Fibroblast of skin of back (primary cell): ENCODE data around the gene TMEM221.

Source experiments
- DNase-seq: peaks from one replicate; pipeline ENCODE4 v3.0.0-alpha.2; 2013

Gene TMEM221

DNA sequence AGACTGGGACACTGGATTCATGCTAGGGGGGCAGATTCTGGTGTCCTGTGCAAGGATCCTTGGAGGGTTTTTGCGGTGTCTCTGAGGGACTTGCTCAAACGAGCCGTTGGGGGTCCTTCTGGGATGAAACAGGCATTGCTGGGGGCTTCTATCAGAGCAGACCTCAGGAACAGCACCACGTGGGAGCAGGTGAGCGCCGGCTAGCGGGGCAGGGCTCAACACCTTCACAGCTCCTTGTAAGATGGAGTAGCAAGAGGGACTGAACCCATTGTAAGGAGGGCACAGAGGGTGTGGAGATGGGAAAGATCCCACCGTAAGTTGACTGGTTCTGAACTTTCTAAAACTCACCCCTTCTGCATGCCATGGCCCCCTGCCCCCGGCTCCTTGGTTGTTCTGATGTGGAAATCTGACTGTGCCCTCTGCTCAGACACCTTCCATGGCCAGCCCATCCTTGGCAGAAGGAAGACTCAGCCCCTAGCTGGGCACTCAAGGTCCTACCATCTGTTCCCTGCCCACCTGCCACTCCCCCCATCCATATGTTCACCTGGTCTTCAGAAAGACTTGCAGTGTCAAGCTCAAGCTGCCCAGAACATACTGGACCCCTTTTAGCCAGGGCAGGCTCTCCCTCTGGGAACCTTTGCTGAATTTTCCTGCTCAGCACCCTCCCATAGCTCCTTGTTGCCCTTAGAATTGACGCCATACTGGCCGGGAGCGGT is 23.1 kb upstream of the TMEM221 start:
- DNase-seq: no peak

DNA sequence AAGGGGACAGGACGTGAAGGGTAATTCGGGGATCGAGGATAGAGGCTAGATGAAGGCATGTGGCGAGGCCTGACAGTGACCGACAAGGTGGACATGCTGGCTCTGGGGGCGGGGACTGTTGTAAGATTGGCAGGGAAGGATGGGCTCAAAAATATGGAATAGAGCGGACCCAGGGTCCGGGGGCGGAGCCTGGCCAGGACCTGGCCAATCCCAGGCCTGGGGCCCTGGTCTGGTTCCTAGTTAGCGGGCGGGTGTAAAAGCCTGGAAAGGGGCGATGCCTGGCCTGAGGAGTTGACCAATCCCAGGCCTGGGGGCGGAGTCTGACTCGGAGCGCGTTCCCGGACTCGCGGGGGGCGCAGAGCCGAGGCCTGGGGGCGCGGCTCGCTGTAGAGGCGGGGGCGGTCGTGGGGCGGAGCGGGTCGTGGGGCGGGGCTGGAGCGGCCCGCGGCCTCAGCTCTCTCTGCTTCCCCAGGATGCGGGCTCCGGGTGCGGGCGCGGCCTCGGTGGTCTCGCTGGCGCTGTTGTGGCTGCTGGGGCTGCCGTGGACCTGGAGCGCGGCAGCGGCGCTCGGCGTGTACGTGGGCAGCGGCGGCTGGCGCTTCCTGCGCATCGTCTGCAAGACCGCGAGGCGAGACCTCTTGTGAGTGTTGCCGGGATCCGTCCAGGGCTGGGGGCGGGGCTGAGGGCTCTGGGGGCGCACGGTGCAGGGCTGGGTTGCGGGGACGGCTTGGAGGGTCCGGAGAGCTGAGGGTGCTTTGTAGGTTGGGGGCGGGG is 21.8 kb upstream of the TMEM221 start, which contains the start of gene SLC27A1:
SLC27A1 (plus strand) TSS at position 457 of the 774 bp plus-strand sequence; CDS start at position 474, 17 bp downstream.
- DNase-seq: peak; percentile 99

DNA sequence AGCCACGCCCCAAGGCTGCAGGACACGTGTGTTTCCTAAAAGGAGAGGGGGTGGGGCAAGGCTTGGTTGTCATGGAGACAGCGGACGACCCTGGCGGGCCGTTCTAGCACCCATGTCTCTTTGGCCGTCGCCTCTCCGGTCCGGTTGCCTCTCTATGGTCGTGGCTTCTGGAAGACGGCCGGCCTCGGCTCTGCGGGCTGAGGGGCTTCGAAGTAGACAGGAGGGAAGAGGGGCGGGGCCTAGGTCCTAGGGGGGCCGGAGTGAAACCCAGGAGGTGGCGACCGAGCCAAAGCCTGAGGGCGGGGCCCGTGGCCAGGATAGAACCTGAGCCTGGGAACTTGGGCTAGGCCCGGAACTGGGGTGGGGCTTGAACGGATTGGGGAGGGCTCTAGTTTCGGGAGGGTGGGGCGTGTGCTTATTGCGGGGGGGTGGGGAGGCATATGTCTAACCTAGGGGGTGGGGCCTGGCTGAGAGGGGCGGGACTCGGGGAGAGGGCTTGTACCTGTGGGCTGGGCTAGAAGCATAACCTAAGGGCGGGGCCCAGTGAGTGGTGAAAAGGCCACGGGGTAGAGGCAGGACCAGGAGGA is 21.1 kb upstream of the TMEM221 start:
- peak; percentile 95 for DNase-seq

DNA sequence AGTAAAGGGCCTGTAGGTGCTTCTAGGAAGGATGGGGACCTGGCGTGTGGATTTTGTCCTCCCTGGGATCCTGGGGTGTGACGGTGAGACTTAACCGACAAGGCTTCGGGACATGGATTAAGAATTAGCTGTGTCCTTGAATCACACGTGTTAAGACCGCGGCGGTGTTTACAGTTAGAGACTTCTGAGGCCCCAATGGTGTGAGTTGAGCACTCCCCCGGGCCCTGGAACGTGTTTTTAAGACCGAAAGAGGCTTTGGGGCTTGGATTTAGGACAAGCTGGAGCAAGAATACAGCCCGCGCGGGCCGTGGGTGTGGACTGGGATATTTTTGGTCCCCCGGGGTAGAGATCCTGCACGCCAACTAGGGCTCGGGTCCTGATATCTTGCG is 20.6 kb upstream of the TMEM221 start:
- DNase-seq: no peak

DNA sequence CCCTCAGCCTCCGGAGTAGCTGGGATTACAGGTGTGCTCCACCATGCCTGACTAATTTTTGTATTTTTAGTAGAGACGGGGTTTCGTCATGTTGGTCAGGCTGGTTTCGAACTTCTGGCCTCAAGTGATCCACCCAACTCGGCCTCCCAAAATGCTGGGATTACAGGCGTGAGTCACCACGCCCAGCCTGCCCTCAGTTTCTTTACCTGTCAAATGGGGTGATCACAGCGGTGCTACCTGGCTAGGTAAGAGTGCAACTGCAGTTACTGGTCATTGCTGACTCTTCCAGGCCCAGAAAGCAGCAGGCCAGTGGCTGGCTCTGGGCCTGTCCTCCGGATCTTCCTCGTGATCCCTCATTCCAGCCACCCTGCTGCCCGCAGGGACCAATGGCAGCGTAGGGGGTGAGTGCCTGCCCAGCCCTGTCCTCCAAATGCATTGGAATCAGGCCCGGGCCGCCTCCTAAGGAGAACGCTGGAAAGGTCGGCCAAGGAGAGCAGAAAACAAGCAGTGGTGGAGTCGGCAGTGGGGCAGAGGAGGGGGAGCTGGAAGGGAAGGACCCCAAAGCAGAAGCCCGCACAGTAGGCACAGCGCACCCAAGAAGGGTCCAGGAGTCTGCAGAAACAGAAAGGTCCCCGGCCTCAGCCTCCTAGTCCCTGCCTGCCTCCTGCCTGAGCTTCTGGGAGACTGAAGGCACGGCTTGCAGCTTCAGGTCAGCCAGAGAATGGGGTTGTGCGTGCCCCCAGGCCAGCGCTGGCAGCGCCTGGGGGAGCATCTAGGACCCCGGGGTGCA is 20.0 kb upstream of the TMEM221 start:
- no peak for DNase-seq

DNA sequence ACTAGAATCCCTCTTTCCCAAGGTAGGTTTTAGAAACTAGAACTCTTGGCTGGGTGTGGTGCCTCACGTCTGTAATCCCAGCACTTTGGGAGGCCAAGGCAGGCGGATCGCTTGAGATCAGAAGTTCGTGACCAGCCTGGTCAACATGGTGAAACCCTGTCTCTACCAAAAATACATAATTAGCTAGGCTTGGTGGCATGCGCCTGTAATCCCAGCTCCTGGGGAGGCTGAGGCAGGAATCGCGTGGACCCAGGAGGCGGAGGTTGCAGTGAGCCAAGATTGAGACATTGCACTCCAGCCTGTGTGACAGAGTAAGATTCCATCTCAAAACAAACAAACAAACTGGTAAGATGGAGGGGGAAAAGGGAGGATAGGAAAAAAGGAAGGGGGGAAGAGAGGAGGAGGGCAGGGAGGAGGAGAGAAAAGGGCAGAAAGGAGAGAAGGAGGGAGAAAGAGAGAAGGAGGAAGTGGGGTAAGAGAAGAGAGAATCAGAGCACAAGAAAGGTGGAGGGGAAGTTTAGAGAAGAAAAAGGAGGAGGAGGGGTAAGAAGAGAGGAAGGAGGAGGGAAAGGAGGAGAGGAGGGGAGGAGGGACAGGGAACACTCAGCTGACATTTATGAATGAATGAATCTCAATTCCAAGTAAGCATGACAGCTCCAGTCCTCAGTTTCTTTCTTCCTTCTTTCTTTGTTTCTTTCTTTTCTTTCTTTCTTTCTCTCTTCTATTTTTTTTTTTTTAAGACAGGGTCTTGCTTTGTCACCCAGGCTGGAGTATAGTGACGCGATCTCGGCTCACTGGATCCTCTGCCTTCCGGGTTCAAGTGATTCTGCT is 19.2 kb upstream of the TMEM221 start:
- no peak for DNase-seq

DNA sequence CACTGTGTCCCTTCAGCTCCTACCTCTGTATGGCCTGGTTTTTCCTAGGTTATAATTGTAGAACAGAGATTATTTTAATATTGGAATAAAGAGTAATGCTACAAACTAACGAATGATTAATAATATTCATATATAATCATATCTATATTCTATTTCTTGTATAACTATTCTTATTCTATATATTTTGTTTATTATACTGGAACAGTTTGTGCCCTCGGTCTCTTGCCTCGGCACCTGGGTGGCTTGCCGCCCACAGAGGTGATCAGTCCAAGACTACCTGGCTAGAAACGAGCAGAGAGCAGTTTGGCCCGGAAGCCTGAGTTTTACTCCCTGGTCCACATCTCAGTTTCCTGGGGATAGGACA is 18.0 kb upstream of the TMEM221 start:
- no peak for DNase-seq

DNA sequence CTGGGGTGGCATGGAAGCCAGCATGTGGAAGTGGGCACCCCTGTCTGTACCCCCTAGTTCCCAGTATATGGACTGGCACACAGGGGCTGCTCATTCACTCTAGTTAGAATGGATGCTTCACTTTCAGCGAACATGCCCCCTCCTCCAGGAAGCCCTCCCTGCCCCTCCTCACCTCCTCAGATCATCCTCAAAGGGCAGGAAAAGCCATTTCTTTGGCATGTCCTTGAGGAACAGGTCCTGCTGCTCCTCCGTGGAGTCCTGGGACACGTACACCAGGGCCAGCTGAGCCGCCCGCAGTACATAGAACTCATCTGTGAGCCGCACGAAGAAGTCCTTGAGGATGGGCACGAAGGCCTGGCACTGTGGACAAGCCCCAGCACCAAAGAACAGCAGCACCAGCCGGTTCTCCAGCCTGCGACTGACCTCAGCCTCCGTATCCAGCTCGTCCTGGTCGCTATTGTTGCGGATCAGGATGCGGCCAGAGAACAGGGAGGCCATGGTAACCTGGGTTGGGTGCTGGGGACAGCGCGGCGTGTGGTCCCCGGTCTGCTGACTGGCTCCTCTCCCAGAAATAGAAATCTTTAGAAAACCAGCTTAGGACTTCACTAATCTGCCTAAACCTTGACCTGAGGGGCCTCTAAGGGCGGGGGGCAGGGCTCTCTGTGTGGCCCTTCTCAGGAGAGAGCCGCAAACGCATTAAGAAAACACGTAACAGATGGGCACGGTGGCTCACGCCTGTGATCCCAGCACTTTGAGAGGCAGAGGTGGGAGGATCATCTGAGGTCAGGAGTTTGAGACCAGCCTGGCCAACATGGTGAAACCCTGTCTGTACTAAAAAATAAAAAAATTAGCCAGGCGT is 12.1 kb upstream of the TMEM221 start, which contains the start of gene NXNL1:
NXNL1 (minus strand) TSS at position 555 of the 859 bp plus-strand sequence; CDS start at position 498, 57 bp downstream.
- DNase-seq: no peak

DNA sequence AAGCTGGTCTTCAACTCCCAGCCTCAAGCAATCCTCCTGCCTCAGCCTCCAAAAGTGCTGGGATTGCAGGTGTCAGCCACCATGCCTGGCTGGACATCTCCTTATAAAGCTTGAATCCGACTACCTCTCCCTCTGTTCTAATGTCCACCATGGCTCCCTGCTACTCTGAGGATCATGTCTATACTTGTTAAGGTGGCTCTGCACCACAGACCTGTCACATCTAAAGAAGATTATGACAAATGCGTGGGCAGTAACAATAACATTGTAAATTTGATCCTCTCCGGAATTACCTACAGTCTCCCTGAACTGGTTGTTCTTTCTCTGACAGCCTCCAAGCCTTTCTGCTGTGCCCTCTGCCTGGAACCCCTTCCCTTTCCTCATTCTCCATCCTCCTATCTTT is 10.5 kb upstream of the TMEM221 start:
- DNase-seq: no peak

DNA sequence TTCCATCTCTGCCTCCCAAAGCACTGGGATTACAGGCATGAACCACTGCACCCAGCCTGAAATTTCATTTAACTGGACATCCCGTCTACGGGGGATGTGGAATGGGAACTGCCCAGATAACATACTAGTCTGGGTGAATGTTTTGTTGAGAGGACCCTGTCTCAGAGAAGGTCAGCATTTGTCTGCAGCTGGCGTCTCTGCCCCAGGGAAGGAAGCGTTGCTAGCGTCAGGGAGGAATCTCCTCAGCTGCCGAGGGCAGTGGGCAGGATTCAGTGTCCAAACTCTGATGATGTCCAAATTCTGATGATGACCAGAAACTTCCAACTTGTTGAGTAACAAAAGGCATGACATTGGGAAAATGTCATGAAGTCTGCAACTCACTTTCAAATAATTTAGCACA is 9.1 kb upstream of the TMEM221 start:
- no peak for DNase-seq

DNA sequence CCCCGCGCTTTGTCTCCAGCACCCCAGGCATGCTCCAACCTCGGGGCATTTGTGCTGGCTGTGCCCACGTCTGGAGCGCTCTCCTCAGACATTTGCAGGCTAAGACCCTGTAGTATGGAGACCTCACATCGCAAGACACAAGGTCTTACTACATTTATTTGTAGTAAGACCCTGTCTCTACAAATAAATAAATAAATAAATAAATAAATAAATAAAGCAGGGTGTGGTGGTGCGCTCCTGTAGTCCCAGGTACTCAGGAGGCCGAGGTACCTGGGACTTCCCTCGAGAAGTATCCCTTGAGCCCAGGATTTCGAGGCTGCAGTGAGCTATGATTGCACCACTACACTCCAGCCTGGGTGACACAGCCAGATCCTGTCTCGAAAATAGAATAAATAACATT is 7.7 kb upstream of the TMEM221 start:
- DNase-seq: no peak

DNA sequence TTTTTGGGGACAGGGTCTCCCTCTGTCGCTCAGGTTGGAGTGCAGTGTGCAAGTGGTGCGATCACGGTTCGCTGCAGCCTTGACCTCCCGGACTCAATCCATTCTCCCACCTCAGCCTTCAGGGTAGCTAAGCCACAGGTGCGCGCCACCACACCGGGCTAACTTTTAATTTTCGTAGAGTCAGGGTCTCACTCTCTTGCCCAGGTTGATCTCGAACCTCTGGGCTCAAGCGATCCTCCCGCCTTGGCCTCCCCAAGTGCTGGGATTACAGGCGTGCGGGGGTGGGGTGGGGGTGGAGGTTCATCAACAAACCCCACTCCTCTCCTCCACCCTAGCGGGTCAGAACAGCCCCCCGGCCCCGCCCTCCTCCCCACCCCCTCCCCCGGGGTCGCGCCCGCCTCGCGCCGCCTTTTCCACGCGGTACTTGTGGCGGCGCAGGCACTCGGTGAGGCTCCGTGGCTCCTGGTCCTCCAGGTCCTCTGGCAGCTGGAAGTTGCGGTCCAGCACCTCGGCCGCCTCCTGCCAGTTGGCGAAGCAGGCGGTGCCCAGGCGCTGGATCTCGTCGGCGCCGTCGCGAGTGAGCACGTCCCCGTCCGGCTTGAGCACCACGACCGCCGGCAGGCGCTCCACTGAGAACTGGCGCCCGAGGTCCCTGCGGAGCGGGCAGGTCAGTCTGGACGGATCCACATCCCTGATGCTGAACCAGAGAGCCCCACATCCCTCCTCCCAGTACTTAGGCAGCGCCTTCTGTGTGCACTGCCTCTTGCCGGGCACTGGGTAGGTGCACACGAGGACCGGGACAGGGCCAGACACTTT is 7.0 kb upstream of the TMEM221 start:
- no peak for DNase-seq

DNA sequence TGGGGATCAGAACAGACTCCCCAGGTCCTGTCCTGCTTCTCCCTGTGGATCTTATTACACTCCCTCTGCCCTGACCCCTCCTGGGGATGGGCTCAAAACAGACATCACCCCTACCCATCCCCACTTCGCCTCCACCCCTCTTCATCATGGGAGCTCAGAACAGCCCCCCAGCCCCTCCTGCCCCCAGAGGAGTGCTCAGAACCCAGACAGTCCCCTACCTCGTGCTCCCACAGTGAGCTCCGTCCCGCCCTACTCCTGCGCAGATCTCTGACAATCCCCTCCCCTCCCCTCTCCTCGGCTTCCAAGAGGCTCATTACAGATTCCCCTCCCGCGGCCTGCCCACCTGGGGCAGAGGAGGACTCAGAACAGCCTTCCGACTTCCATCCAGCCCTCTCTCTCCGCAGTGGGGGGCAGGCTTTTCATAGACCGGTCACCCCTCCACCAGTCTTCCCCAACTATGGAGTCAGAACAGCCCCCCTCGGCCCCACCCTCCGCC is 6.2 kb upstream of the TMEM221 start:
- DNase-seq: no peak

DNA sequence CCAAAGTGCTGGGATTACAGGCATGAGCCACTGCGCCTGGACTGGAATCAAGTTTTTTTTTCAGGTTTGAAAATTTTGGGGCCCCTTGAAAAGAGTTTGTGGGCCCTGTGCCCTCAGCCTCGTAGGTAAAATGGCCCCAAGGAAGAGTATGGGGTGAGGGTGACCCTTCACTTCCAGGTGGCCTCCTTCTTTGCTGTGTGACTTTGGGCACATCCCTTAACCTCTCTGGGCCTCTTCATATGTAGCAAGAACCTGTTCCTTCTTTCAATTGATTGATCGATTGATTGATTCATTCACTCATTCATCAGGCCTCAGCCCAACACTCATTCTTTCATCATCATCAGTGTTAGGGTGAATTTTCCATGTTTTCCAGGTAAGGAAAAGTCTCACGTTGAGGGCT is 3.4 kb upstream of the TMEM221 start:
- no peak for DNase-seq

DNA sequence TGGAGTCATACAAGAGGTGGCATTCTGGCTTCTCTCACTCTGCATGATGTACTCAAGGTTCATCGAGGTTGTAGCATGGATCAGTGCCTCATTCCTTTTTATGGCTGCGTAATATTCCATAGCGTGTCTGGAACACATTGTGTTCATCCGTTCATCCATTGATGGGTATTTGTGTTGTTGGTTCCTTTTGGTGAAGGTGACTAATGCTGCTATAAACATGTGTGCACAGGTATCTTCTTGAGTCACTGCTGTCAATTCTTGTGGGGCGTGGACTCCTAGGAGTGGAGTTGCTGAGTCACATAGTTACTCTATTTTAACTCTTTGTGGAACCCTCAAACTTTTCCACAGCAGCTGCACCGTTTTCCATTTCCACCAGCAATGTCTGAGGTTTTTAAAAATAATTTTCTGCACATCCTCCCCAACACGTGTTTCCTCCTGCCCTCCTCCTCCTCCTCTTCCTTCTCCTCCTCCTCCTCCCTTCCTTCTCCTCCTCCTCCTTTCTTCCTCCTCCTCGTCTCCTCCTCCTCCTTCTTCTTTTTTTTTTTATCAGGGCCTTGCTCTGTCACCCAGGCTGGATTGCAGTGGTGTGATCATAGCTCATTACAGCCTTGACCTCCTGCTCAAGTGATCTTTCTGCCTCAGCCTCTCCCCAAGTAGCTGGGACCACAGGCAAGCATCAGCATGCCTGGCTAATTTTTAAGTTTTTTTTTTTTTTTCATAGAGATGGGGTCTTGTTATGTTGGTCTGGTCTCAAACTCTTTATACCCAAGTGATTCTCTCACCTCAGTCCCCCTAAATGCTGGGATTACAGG is 2.0 kb upstream of the TMEM221 start:
- DNase-seq: no peak

DNA sequence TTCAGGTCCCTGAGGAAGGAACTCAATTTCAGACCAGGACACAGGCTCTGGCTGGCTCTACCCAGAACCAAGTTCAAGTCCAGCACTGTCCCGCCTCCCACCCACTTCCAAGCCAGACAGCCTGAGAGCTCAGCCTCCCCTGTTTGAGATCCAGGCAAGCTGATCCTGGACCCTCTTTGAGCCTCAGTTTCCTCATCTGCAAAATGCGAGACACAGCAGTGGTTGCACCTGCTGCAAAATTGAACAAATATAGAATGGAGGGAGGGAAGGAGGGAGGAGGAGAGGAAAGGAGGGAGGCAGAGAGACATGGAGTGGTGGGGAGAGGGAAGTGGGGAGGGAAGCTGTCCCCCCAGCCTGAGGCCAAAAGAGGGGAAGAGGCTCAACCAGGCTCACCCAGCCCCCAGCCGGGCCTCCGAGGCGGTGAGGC is 751 bp downstream of the TMEM221 start:
- no peak for DNase-seq

DNA sequence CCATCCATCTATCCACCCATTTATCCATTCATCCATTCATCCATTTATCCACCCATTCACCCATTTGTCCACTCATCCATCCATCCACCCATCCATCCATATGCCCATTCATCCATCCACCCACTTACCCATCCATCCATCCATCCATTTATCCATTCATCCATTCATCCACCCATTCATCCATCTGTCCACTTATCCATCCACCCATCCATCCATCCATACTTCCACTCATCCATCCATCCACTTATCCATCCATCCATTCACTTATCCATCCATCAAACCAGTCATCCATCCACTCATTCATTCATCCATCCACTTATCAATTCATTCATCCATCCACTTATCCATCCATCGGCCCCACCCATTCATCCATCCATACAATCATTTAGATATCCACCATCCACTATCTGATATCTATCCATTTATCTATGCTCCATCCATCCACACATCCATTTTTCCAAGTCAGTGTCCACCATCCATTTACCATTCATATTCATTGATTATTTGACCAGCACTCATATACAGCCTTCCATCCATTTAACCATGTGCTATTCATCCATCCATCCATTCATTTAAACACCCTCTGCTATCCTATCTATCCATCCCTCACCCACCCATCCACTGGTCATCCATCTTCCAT is 2.8 kb downstream of the TMEM221 start:
- DNase-seq: no peak
